Measurements from ENCODE around the gene ALDH5A1.

- TF ChIP-seq TAF1 (IDR thresholded peaks at IDR 0.05; ENCODE audit: borderline replicate concordance, insufficient read depth, low read length) = no peak
- TF ChIP-seq, protein P1, sequence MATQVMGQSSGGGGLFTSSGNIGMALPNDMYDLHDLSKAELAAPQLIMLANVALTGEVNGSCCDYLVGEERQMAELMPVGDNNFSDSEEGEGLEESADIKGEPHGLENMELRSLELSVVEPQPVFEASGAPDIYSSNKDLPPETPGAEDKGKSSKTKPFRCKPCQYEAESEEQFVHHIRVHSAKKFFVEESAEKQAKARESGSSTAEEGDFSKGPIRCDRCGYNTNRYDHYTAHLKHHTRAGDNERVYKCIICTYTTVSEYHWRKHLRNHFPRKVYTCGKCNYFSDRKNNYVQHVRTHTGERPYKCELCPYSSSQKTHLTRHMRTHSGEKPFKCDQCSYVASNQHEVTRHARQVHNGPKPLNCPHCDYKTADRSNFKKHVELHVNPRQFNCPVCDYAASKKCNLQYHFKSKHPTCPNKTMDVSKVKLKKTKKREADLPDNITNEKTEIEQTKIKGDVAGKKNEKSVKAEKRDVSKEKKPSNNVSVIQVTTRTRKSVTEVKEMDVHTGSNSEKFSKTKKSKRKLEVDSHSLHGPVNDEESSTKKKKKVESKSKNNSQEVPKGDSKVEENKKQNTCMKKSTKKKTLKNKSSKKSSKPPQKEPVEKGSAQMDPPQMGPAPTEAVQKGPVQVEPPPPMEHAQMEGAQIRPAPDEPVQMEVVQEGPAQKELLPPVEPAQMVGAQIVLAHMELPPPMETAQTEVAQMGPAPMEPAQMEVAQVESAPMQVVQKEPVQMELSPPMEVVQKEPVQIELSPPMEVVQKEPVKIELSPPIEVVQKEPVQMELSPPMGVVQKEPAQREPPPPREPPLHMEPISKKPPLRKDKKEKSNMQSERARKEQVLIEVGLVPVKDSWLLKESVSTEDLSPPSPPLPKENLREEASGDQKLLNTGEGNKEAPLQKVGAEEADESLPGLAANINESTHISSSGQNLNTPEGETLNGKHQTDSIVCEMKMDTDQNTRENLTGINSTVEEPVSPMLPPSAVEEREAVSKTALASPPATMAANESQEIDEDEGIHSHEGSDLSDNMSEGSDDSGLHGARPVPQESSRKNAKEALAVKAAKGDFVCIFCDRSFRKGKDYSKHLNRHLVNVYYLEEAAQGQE (IDR thresholded peaks at IDR 0.05; ENCODE audit: insufficient read depth in 1 of 2, low read depth in 2 of 2, low read length in 2 of 2) = no peak
Measured at GRCh38 chr6:24453921-24454320, 40.8 kb upstream of the ALDH5A1 start.

Measured in PFSK-1 (cell line).